GM13977 (cell line): ENCODE data around the gene MACROD2.

Source experiments
- DNase-seq: peaks from one replicate; pipeline ENCODE4 v3.0.0; 2012; ENCODE audit warnings: low spot score
- in situ Hi-C: fragments of 300-500 bp; cut with MboI; formaldehyde crosslinking; loops from one replicate; pipeline ENCODE4 v1.12.0; 2022; ENCODE audit warnings: low sequenced_read_pairs, low pct_unique_long_range_greater_than_20kb, mixed read lengths, inconsistent platforms; ENCODE audit not compliant: unreplicated experiment
- TF ChIP-seq, protein P1 (sequence below): IDR thresholded peaks from 2 replicates; pipeline ENCODE4 v1.5.1; 2012; ENCODE audit warnings: mild to moderate bottlenecking, control low read depth; ENCODE audit not compliant: insufficient read depth; ENCODE audit errors: extremely low read depth, missing control alignments

MACROD2 gene

DNA sequence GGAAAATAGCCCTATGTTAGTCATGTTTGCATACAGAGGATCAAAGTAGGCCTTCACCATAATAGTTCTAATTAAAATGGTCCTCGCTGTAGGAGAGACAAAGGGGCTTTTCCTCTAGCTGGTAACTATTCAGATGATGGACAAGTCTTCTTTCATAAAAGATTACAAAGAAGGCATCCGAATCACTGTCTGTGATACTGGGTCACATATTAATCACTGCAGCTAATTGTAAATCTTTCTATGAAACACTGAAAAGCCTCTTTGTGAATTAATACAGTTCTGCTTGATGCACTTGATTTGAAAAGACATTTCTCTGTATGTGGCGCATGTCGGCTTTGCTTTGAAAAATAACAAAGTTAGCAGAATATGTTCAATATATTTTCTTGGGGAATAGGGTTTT, 2057.1 kb downstream of the MACROD2 start:
- TF ChIP-seq, protein P1, sequence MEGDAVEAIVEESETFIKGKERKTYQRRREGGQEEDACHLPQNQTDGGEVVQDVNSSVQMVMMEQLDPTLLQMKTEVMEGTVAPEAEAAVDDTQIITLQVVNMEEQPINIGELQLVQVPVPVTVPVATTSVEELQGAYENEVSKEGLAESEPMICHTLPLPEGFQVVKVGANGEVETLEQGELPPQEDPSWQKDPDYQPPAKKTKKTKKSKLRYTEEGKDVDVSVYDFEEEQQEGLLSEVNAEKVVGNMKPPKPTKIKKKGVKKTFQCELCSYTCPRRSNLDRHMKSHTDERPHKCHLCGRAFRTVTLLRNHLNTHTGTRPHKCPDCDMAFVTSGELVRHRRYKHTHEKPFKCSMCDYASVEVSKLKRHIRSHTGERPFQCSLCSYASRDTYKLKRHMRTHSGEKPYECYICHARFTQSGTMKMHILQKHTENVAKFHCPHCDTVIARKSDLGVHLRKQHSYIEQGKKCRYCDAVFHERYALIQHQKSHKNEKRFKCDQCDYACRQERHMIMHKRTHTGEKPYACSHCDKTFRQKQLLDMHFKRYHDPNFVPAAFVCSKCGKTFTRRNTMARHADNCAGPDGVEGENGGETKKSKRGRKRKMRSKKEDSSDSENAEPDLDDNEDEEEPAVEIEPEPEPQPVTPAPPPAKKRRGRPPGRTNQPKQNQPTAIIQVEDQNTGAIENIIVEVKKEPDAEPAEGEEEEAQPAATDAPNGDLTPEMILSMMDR, result no peak
- in situ Hi-C loops, result no loop called here
- DNase-seq, result no peak

DNA sequence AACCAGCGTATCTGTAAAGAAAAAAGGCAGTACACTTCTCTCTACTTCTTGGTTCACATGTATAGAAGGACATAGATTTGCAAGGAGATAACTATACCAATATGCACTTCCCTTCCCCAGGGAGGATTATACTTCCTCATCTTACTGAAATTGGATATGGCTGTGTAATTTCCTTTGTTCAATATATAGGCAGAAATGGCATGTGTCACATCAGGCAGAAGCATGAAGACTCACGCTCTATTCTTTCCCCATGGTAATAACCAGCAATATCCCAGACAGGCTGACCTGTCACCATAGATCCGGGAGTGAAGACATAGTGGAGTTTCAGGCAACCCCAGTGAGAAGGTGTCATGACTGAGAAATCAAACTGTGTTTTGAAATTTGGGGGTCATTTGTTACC, 2059.7 kb downstream of the MACROD2 start:
- TF ChIP-seq, protein P1, result no peak
- DNase-seq, result no peak
- in situ Hi-C loops, result no loop called here

DNA sequence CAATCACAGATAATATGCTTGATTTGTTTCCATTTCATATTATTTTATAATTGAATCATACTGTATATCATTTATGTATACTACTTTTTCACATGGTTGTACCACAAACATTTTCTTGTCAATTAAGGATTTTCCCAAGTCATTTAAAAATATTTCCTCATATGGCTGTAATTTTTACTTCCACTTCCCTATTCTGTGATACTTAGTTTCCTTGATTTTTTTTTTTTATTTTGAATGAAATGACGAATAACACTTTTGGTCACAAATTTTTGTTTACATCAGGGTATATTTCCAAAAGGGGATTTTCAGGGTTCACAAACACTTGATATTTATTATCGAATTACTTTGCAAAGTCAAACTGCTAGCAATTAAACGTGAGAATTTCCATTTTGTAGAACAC, 2062.3 kb downstream of the MACROD2 start:
- in situ Hi-C loops, result no loop called here
- DNase-seq, result no peak
- TF ChIP-seq, protein P1, result no peak

DNA sequence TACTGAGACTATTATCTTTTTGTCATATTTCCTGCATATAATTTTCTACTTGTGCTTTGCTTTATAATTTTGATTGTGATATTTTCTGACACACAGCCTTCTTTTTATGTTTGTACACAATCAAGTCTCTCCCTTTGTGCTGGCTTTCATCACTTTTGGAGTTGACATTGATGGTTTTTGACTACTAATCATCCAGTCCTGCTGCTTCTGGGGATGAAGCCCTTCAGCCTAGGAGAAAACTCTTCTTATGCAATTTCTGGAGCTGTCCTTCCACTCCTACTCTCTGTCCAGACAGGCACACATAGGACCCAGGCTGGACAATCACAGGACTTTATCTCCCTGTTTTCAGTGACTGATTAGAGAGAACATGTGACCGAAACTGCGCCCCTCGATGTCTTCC, 2063.0 kb downstream of the MACROD2 start:
- DNase-seq, result no peak
- TF ChIP-seq, protein P1, result no peak
- in situ Hi-C loops, result no loop called here

DNA sequence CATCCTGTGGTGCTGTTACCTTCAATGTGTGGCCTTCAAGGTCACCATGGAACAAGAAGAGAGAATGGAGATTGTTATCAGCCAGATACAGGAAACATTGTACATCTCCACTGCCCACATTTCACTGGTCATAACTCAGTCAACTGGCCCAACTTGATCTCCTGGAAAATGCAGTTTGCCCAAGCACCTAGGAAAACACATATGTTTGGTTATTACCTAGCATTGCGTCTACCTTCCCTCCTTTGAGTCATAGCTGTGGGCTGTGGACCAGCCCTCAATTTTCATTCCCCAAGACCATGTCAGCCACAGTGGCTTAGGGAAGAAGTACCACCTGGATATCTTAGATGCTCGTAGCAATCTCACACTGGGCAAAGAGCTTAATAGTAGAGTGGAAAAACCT, 2064.5 kb downstream of the MACROD2 start:
- TF ChIP-seq, protein P1, result no peak
- in situ Hi-C loops, result no loop called here
- no peak for DNase-seq

DNA sequence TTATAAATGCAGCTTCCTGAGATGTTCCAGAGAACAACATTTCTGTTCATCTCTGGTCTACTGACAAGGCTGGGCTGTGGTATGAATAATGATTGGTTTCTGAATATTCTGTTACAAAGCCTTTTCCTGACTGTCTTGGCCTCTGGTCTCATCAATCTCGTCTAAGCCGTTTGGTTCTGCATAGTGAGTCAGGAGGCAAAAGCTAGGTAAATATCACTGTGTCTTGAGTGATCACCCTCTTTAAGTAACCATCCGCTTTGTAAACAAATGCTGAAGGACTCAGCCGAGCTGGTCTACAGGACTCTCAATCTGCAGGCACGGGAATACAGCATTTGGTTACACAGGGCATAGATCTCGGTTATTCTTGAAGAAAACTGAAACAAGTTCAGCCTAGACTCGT, 2066.0 kb downstream of the MACROD2 start:
- DNase-seq, result no peak
- TF ChIP-seq, protein P1, result no peak

DNA sequence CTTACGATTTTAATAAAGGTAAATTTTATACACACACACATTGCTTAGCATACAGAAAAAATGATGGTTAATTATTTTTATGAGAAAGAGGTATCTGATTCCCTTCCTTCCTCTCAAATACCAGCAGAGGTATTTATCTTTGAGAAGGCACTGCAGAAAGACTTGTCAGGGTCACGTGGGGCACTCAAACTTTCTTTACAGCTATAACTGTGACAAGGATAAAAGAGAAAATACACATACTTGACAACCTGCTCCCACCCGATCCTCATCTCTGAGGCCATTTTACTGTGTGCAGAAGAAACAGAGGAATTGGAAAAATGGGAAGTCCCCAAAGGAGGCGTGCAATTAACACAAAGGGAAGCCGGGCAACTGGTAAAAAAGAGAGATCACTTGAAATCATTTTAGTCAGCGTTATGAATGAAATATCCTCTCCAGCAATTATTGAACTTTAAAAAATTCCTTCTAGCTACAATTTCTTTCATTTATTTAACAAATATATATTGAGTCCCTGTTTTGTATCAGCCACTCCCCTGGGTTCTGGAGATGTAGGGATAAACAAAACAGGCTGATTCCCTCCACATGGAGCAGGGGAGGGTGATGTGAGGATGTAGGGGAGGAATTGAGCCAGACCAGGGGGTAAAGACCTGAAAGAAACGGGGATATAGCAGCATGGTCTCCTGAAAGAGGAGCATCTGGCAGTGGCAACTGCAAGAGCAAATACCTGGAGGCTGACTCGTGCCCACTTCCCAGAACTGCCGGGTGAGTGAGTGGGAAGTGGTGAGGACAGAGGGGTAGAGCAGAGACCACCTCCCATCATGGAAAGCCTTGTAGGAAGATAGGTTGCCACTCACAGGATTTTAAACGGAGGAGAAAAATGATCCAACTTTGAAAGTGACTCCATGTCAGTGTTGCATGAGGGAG, 2067.6 kb downstream of the MACROD2 start:
- TF ChIP-seq, protein P1, result no peak
- DNase-seq, result no peak
- in situ Hi-C loops, result no loop called here

More for the DNA sequence above, 2066.0 kb downstream of the MACROD2 start:
- in situ Hi-C loops, result no loop called here
